ENCODE results near the gene PTGR2.

- TF ChIP-seq GTF2F1 (IDR thresholded peaks at IDR 0.05; ENCODE audit: borderline replicate concordance, low read depth, low read length) (no peak), USF2 (IDR thresholded peaks at IDR 0.05; ENCODE audit: low read length) (no peak), SIN3A (conservative IDR thresholded peaks at IDR 0.05 in 1 of 2, IDR thresholded peaks at IDR 0.05 in 1 of 2; ENCODE audit: low read depth in 1 of 2, low read length in 2 of 2) (no peak), BACH1 (IDR thresholded peaks at IDR 0.05; ENCODE audit: low read length) (no peak), POLR2AphosphoS5 (IDR thresholded peaks at IDR 0.05; ENCODE audit: low read depth, low read length) (no peak)
- TF ChIP-seq, protein P1, sequence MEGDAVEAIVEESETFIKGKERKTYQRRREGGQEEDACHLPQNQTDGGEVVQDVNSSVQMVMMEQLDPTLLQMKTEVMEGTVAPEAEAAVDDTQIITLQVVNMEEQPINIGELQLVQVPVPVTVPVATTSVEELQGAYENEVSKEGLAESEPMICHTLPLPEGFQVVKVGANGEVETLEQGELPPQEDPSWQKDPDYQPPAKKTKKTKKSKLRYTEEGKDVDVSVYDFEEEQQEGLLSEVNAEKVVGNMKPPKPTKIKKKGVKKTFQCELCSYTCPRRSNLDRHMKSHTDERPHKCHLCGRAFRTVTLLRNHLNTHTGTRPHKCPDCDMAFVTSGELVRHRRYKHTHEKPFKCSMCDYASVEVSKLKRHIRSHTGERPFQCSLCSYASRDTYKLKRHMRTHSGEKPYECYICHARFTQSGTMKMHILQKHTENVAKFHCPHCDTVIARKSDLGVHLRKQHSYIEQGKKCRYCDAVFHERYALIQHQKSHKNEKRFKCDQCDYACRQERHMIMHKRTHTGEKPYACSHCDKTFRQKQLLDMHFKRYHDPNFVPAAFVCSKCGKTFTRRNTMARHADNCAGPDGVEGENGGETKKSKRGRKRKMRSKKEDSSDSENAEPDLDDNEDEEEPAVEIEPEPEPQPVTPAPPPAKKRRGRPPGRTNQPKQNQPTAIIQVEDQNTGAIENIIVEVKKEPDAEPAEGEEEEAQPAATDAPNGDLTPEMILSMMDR (IDR thresholded peaks at IDR 0.05; ENCODE audit: control extremely low read depth in 1 of 3, insufficient read depth in 1 of 3, low read depth in 1 of 3, low read length in 3 of 3) = no peak
Observed at GRCh38 chr14:73816393-73816816, 35.2 kb upstream of the PTGR2 start.
